NT2/D1 (cell line): ENCODE data around the gene ZNF629.
"Not testable (repeated sequence)": the region's sequence is repeated elsewhere in the genome, so short reads cannot be mapped to it uniquely, and the experiment has no call there.

Source experiments
- SUZ12 ChIP-seq: IDR thresholded peaks from 2 replicates; pipeline ENCODE4 v1.6.1; 2011; ENCODE audit not compliant: insufficient read length, insufficient read depth; ENCODE audit errors: extremely low read depth
- YY1 ChIP-seq: IDR thresholded peaks from 2 replicates; pipeline ENCODE4 v1.6.1; 2011; ENCODE audit not compliant: insufficient read length, insufficient read depth
- ZNF274 ChIP-seq: IDR thresholded peaks from 2 replicates; pipeline ENCODE4 v1.6.1; 2011; ENCODE audit warnings: mild to moderate bottlenecking, low read depth, low read length

DNA sequence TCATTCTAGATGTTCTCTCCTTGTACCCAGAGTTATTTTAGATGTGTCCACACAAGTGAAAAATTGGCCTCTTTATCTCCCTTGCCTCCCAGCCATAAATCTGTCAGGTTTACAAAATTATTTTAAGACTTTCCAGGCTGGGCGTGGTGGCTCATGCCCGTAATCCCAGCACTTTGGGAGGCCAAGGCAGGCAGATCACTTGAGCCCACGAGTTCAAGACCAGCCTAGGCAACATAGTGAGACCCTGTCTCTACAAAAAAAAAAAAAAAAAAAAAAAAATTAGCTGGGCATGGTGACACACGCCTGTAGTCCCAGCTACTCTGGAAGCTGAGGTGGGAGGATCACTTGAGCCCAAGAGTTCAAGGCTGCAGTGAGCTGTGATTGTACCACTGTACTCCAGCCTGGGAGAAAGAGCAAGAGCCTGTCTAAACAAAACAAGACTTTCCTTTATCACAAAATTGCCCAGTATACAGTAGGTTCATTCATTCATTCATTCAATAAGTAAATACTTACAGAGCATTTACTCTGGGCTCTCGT is 22.0 kb upstream of the ZNF629 start:
- TF ChIP-seq YY1, SUZ12, ZNF274: not testable (repeated sequence)
